Right kidney (tissue), 1 donor: ENCODE data around the gene LIX1.
"Not testable (repeated sequence)": the region's sequence is repeated elsewhere in the genome, so short reads cannot be mapped to it uniquely, and the experiment has no call there.

Experiments
- DNase-seq: peaks from one replicate; pipeline ENCODE4 v3.0.0-alpha.2; 2016

The LIX1 gene

GRCh38 chr5:97102010-97102470, 40.4 kb downstream of the LIX1 start:
- DNase-seq, result peak; percentile 28

GRCh38 chr5:97101189-97101910, 41.1 kb downstream of the LIX1 start:
- no peak for DNase-seq

GRCh38 chr5:97100476-97100875, 41.9 kb downstream of the LIX1 start:
- DNase-seq, result no peak

GRCh38 chr5:97098922-97099321, 43.5 kb downstream of the LIX1 start:
- DNase-seq, result peak; percentile 40

GRCh38 chr5:97097326-97098230, 44.8 kb downstream of the LIX1 start:
- DNase-seq, result no peak

- no peak for DNase-seq
Observed at GRCh38 chr5:97096846-97097245, 45.6 kb downstream of the LIX1 start.

GRCh38 chr5:97096191-97096590, 46.2 kb downstream of the LIX1 start:
- no peak for DNase-seq

GRCh38 chr5:97095318-97095732, 47.1 kb downstream of the LIX1 start:
- DNase-seq, result no peak

- DNase-seq, result no peak
Observed at GRCh38 chr5:97094579-97095317, 47.7 kb downstream of the LIX1 start.

GRCh38 chr5:97093193-97093592, 49.2 kb downstream of the LIX1 start:
- no peak for DNase-seq

- no peak for DNase-seq
Observed at GRCh38 chr5:97090944-97091343, 51.5 kb downstream of the LIX1 start.

- no peak for DNase-seq
Observed at GRCh38 chr5:97089149-97089801, 53.1 kb downstream of the LIX1 start.

GRCh38 chr5:97088774-97089148, 53.6 kb downstream of the LIX1 start:
- DNase-seq, result no peak

GRCh38 chr5:97087138-97087537, 55.3 kb downstream of the LIX1 start:
- no peak for DNase-seq

- DNase-seq, result no peak
Observed at GRCh38 chr5:97085459-97086181, 56.8 kb downstream of the LIX1 start.

GRCh38 chr5:97084782-97085458, 57.5 kb downstream of the LIX1 start:
- not testable (repeated sequence) for DNase-seq

GRCh38 chr5:97078958-97079743, 63.3 kb downstream of the LIX1 start:
- no peak for DNase-seq

GRCh38 chr5:97077246-97077645, 65.2 kb downstream of the LIX1 start:
- DNase-seq, result no peak

- no peak for DNase-seq
Observed at GRCh38 chr5:97076098-97076497, 66.3 kb downstream of the LIX1 start.

GRCh38 chr5:97075649-97076048, 66.8 kb downstream of the LIX1 start:
- no peak for DNase-seq
